SK-N-SH (cell line): ENCODE data around the gene EXOC2. TPM values are rescaled to one million over a fixed set of nuclear protein-coding genes. Genes with fewer than 3 reads are reported as not detected.

ENCODE experiments used
- CTCF ChIA-PET: fragments of 300-600, 350-600 bp; formaldehyde crosslinking; extraction: SDS; loops from one replicate; lab custom pipeline; 2021; lab: Yijun Ruan, JAX
- POLR2A ChIA-PET: fragments of 350-600 bp; sonication (Branson Sonifier 250); formaldehyde crosslinking; extraction: SDS; loops from one replicate; lab custom pipeline; 2020; ENCODE audit warnings: antibody characterized with exemption, inconsistent platforms; lab: Yijun Ruan, JAX
- DNase-seq: peaks from one replicate; pipeline ENCODE4 v3.0.0; 2012
- H2AFZ ChIP-seq: fragments of 200-600 bp; sonication (generic); 2 replicates; pipeline ENCODE4 v1.8.1; 2016; ENCODE audit warnings: antibody characterized with exemption, mild to moderate bottlenecking, low read depth
- H3F3A ChIP-seq: fragments of 200-600 bp; sonication (generic); replicated peaks from 2 replicates; pipeline ENCODE3; 2016; ENCODE audit warnings: antibody characterized with exemption, mild to moderate bottlenecking; ENCODE audit not compliant: insufficient read depth
- H3K27ac ChIP-seq, 2 experiments: fragments of 200-500 bp in 1 of 2; fragments of 200-600 bp in 1 of 2; sonication (Bioruptor generic) in 1 of 2; sonication (generic), shearing (Covaris generic) in 1 of 2; 2 replicates each; pipeline versions ENCODE4 v1.5.1 to v1.6.1; 2014 to 2016; ENCODE audit warnings: low read depth in 2 of 2, inconsistent platforms in 1 of 2, low read length in 1 of 2, mild to moderate bottlenecking in 1 of 2, mixed read lengths in 1 of 2
- H3K27me3 ChIP-seq: fragments of 200-600 bp; sonication (generic), shearing (Covaris generic); 2 replicates; pipeline ENCODE4 v1.6.1; 2016; ENCODE audit warnings: mixed run types; ENCODE audit not compliant: insufficient read depth
- H3K36me3 ChIP-seq, 2 experiments: fragments of 200-500 bp in 1 of 2; fragments of 200-600 bp in 1 of 2; sonication (Bioruptor generic) in 1 of 2; sonication (generic) in 1 of 2; replicated peaks in 1 of 2; 2 replicates each; pipeline versions ENCODE3 to v1.5.1; 2014 to 2016; ENCODE audit warnings: low read length in 1 of 2, mild to moderate bottlenecking in 1 of 2; ENCODE audit not compliant: insufficient read depth in 2 of 2, control insufficient read depth in 1 of 2
- H3K4me1 ChIP-seq, 2 experiments: fragments of 200-500 bp in 1 of 2; fragments of 200-600 bp in 1 of 2; sonication (Bioruptor generic) in 1 of 2; sonication (generic), shearing (Covaris generic) in 1 of 2; 2 replicates each; pipeline versions ENCODE4 v1.5.1 to v1.6.1; 2014 to 2016; ENCODE audit warnings: low read depth in 1 of 2, low read length in 1 of 2, mixed run types in 1 of 2; ENCODE audit not compliant: insufficient read depth in 2 of 2, control insufficient read depth in 1 of 2
- H3K4me2 ChIP-seq: fragments of 200-600 bp; sonication (generic), shearing (Covaris generic); 2 replicates; pipeline ENCODE4 v1.6.1; 2017; ENCODE audit warnings: mixed run types
- H3K4me3 ChIP-seq, 2 experiments: fragments of 200-500 bp in 1 of 2; fragments of 200-600 bp in 1 of 2; sonication (Bioruptor generic) in 1 of 2; sonication (generic), shearing (Covaris generic) in 1 of 2; 2 replicates each; pipeline versions ENCODE4 v1.5.1 to v1.8.1; 2014 to 2016; ENCODE audit warnings: low read depth in 2 of 2, inconsistent platforms in 1 of 2, low read length in 1 of 2, mild to moderate bottlenecking in 1 of 2, mixed read lengths in 1 of 2, moderate library complexity in 1 of 2
- H3K79me2 ChIP-seq: fragments of 200-600 bp; sonication (generic); 2 replicates; pipeline ENCODE4 v1.8.1; 2017; ENCODE audit warnings: mild to moderate bottlenecking; ENCODE audit not compliant: insufficient read depth
- H3K9ac ChIP-seq: fragments of 200-600 bp; sonication (generic); 2 replicates; pipeline ENCODE4 v1.6.1; 2017; ENCODE audit warnings: mixed run types
- H3K9me2 ChIP-seq: fragments of 200-600 bp; sonication (generic); 2 replicates; pipeline ENCODE4 v1.6.1; 2017; ENCODE audit warnings: mixed run types
- H3K9me3 ChIP-seq: fragments of 200-600 bp; sonication (generic); 2 replicates; pipeline ENCODE4 v1.6.1; 2017; ENCODE audit warnings: mixed run types, mild to moderate bottlenecking, moderate library complexity
- H4K20me1 ChIP-seq: fragments of 200-600 bp; sonication (generic); 2 replicates; pipeline ENCODE4 v1.6.1; 2017; ENCODE audit warnings: mild to moderate bottlenecking, mixed run types; ENCODE audit not compliant: insufficient read depth
- CHD2 ChIP-seq: fragments of 150-350 bp; IDR thresholded peaks from 2 replicates; pipeline ENCODE4 v1.6.1; 2018; ENCODE audit warnings: low read length; ENCODE audit not compliant: partially characterized antibody
- EZH2phosphoT487 ChIP-seq: fragments of 200-600 bp; sonication (generic); IDR thresholded peaks from 2 replicates; pipeline ENCODE4 v1.6.1; 2017; ENCODE audit warnings: low read depth, mixed run types, mild to moderate bottlenecking, antibody characterized with exemption, moderate library complexity, borderline replicate concordance
- FOSL2 ChIP-seq: IDR thresholded peaks from 2 replicates; pipeline ENCODE4 v1.4.0; 2012; ENCODE audit warnings: low read depth, mild to moderate bottlenecking, moderate library complexity, borderline replicate concordance
- FOXM1 ChIP-seq: IDR thresholded peaks from 2 replicates; pipeline ENCODE4 v1.4.0; 2012; ENCODE audit warnings: low read depth, mild to moderate bottlenecking
- GABPA ChIP-seq: IDR thresholded peaks from 2 replicates; pipeline ENCODE4 v1.4.0; 2012; ENCODE audit warnings: low read depth, mild to moderate bottlenecking
- JUND ChIP-seq: IDR thresholded peaks from 2 replicates; pipeline ENCODE4 v1.4.0; 2012
- MAX ChIP-seq: IDR thresholded peaks from 2 replicates; pipeline ENCODE4 v1.4.0; 2012; ENCODE audit warnings: low read depth
- MEF2A ChIP-seq: IDR thresholded peaks from 2 replicates; pipeline ENCODE4 v1.4.0; 2012; ENCODE audit warnings: low read depth, borderline replicate concordance
- MXI1 ChIP-seq: IDR thresholded peaks from 2 replicates; pipeline ENCODE4 v1.6.1; 2012; ENCODE audit warnings: mild to moderate bottlenecking, low read depth, low read length, improper control_type of control experiment
- NFIC ChIP-seq: IDR thresholded peaks from 2 replicates; pipeline ENCODE4 v1.4.0; 2012; ENCODE audit warnings: borderline replicate concordance
- POLR2AphosphoS5 ChIP-seq: IDR thresholded peaks from 2 replicates; pipeline ENCODE4 v1.6.1; 2012; ENCODE audit warnings: low read depth, low read length
- RAD21 ChIP-seq: IDR thresholded peaks from 2 replicates; pipeline ENCODE4 v1.6.1; 2012; ENCODE audit warnings: mild to moderate bottlenecking, low read length
- RCOR1 ChIP-seq: fragments of 150-350 bp; IDR thresholded peaks from 2 replicates; pipeline ENCODE4 v1.6.1; 2017; ENCODE audit warnings: antibody characterized with exemption, low read length
- RFX5 ChIP-seq: IDR thresholded peaks from 2 replicates; pipeline ENCODE4 v1.6.1; 2012; ENCODE audit warnings: mild to moderate bottlenecking, improper control_type of control experiment, low read length
- RXRA ChIP-seq: IDR thresholded peaks from 2 replicates; pipeline ENCODE4 v1.4.0; 2012; ENCODE audit warnings: low read depth, mild to moderate bottlenecking, borderline replicate concordance
- TAF1 ChIP-seq: IDR thresholded peaks from 2 replicates; pipeline ENCODE4 v1.6.1; 2012; ENCODE audit warnings: low read depth, mild to moderate bottlenecking, low read length, moderate library complexity, borderline replicate concordance
- TCF12 ChIP-seq: IDR thresholded peaks from 2 replicates; pipeline ENCODE4 v1.4.0; 2012
- TEAD4 ChIP-seq: IDR thresholded peaks from 2 replicates; pipeline ENCODE4 v1.4.0; 2012; ENCODE audit warnings: mild to moderate bottlenecking, borderline replicate concordance; ENCODE audit not compliant: insufficient read depth
- USF1 ChIP-seq: IDR thresholded peaks from 2 replicates; pipeline ENCODE4 v1.4.0; 2012; ENCODE audit warnings: low read depth, borderline replicate concordance
- USF2 ChIP-seq: fragments of 150-350 bp; IDR thresholded peaks from 2 replicates; pipeline ENCODE4 v1.6.1; 2017; ENCODE audit warnings: antibody characterized with exemption, low read length, low read depth, borderline replicate concordance
- YY1 ChIP-seq: IDR thresholded peaks from 2 replicates; pipeline ENCODE4 v1.4.0; 2012; ENCODE audit warnings: low read depth, mild to moderate bottlenecking
- ZBTB33 ChIP-seq: IDR thresholded peaks from 2 replicates; pipeline ENCODE4 v1.4.0; 2012; ENCODE audit warnings: low read depth, borderline replicate concordance
- WGBS: methylation state at CpG from one replicate; pipeline ENCODE4 v1.1.6; 2017; ENCODE audit warnings: low lambda C conversion rate; 5-methylcytosine and 5-hydroxymethylcytosine counted together
- polyA plus RNA-seq, 3 experiments: library from polyadenylated mRNA; depleted of rRNA; stranded (reverse); fragments of >200 nt; gene quantifications; 2 replicates each; pipeline ENCODE4 v1.2.3, GENCODE V29; 2012

The EXOC2 gene
- polyA plus RNA-seq, 1 of the 3 experiments (the other 2 are of a cell fraction), result 10.6 TPM

- POLR2A ChIA-PET, result no interaction called here
- no peaks in the 10 kb centered on the region for H3K9me2 ChIP-seq
- CTCF ChIA-PET, result no interaction called here
- H3K9ac ChIP-seq, result no peak overlapping the region
- no peak overlapping the region for H3K27ac ChIP-seq
- H3K27me3 ChIP-seq, result peaks cover 55% of the 10 kb centered on the region; the same call in 1 of the 2 replicates
- DNase-seq, result no peak
- no peaks in the 10 kb centered on the region for H3K36me3 ChIP-seq
- H3K9me3 ChIP-seq, result no peaks in the 10 kb centered on the region
- H3K4me2 ChIP-seq, result peak overlapping the region; percentile 55
- peaks cover 0 to 2% of the 10 kb centered on the region in 2 experiments; a peak in 1 of 4 replicates for H3K4me1 ChIP-seq
- no peaks in the 10 kb centered on the region for H4K20me1 ChIP-seq
- no peaks in the 10 kb centered on the region for H3K79me2 ChIP-seq
- TF ChIP-seq RAD21, result no peak
- no peak for TF ChIP-seq USF1
- TF ChIP-seq GABPA, result no peak
- TF ChIP-seq USF2, result no peak
- TF ChIP-seq CHD2, result no peak
- no peak for TF ChIP-seq EZH2phosphoT487
- TF ChIP-seq YY1, result no peak
- no peak for TF ChIP-seq TAF1
- TF ChIP-seq TCF12, result no peak
- TF ChIP-seq RXRA, result no peak
- TF ChIP-seq FOXM1, result no peak
- no peak for TF ChIP-seq MEF2A
- no peaks in the 10 kb centered on the region for H3F3A ChIP-seq
- WGBS, result 16% methylated on average over 14 of the region's 14 CpGs
- H3K4me3 ChIP-seq, result peak overlapping the region; percentile 6 to 47; a peak in 2 of 4 replicates
- H2AFZ ChIP-seq, result no peak overlapping the region
Measured at GRCh38 chr6:475314-475713, 217.6 kb downstream of the EXOC2 start.

- Histone ChIP-seq H3F3A (no peaks in the 10 kb centered on the region), H3K27me3 (peaks cover 58% of the 10 kb centered on the region; the same call in 1 of the 2 replicates), H3K4me3 (peak overlapping the region; percentile 6 to 47; a peak in 3 of 4 replicates), H2AFZ (no peak overlapping the region), H3K27ac (no peak overlapping the region), H3K9me3 (no peaks in the 10 kb centered on the region), H3K4me2 (peak overlapping the region; percentile 55), H3K36me3 (no peaks in the 10 kb centered on the region), H3K9ac (no peak overlapping the region), H3K4me1 (peaks cover 0 to 2% of the 10 kb centered on the region in 2 experiments; a peak in 1 of 4 replicates), H3K9me2 (no peaks in the 10 kb centered on the region), H4K20me1 (no peaks in the 10 kb centered on the region), H3K79me2 (no peaks in the 10 kb centered on the region)
- DNase-seq, result peak; percentile 44
- TF ChIP-seq MXI1, result no peak
- no peak for TF ChIP-seq FOXM1
- no peak for TF ChIP-seq EZH2phosphoT487
- no peak for TF ChIP-seq FOSL2
- no peak for TF ChIP-seq RFX5
- no peak for TF ChIP-seq ZBTB33
- TF ChIP-seq MAX, result no peak
- TF ChIP-seq NFIC, result no peak
- no peak for TF ChIP-seq USF1
- TF ChIP-seq TAF1, result no peak
- TF ChIP-seq RXRA, result no peak
- no peak for TF ChIP-seq RCOR1
- no peak for TF ChIP-seq TCF12
- TF ChIP-seq POLR2AphosphoS5, result no peak
- no peak for TF ChIP-seq JUND
- TF ChIP-seq TEAD4, result no peak
- POLR2A ChIA-PET, result no interaction called here
- CTCF ChIA-PET, result no interaction called here
- 12% methylated on average over 17 of the region's 19 CpGs for WGBS
Measured at GRCh38 chr6:474453-475185, 218.3 kb downstream of the EXOC2 start.
